Measurements from ENCODE around the gene SH3TC2.
A peak's percentile ranks its signal among the peaks of the same experiment; 100 is the strongest.

SH3TC2 gene

DNA sequence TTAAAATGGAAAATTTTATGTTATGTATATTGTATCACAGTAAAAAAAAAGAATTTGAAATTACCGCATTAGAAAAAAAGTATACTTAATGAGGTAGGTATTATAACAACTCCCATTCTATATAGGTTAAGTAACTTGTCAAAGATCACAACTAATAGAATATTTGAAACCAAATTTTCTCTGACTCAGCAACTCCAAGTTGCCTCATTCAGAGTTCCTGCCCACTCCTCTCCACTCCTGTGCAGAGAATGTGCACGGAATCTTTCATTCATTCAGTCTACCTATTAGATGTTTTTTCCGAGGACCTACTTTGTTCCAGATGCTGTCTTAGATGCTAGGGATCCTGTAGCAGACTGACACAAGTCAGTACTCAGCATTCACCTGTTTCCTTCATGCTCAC lies 15.4 kb downstream of the SH3TC2 start:
- no peaks in the 10 kb centered on the region for H3K36me3 Mint-ChIP-seq (ENCODE audit: low read depth)
- peaks cover 26% of the 10 kb centered on the region for H3K4me1 Mint-ChIP-seq (ENCODE audit: low read depth)
- no peaks in the 10 kb centered on the region for H3K27me3 Mint-ChIP-seq

GRCh38 chr5:149046196-149046829 lies 16.5 kb downstream of the SH3TC2 start:
- no peaks in the 10 kb centered on the region for H3K9me3 Mint-ChIP-seq
- H3K4me3 Mint-ChIP-seq: no peak overlapping the region
- H3K27me3 Mint-ChIP-seq: no peaks in the 10 kb centered on the region
- intact Hi-C loops (cut with micrococcal nuclease): no loop called here
- H3K36me3 Mint-ChIP-seq (ENCODE audit: low read depth): no peaks in the 10 kb centered on the region
- peaks cover 31% of the 10 kb centered on the region for H3K4me1 Mint-ChIP-seq (ENCODE audit: low read depth)
- no peak overlapping the region for H3K27ac Mint-ChIP-seq

More for the DNA sequence above, 15.4 kb downstream of the SH3TC2 start:
- H3K27ac Mint-ChIP-seq: no peak overlapping the region
- no peak overlapping the region for H3K4me3 Mint-ChIP-seq
- H3K9me3 Mint-ChIP-seq: no peaks in the 10 kb centered on the region
- intact Hi-C loops (cut with micrococcal nuclease): no loop called here

DNA sequence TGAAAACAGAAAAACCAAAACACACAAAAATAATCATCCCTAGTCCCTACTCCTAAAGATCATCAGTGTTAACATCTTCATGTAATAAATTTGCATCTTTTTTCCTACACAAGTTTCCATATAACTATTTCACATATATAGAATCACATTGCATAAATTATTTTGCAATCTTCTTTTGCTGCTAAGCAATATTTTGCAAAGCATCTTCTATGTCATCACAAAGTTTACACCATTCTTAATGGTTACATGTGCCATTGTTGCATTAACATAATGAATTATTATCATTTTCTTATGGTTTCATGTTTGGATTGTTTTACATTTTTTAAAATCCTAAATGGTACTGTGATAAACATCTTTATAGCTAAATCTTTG lies 17.8 kb downstream of the SH3TC2 start:
- H3K4me3 Mint-ChIP-seq: no peak overlapping the region
- H3K27me3 Mint-ChIP-seq: no peaks in the 10 kb centered on the region
- no peaks in the 10 kb centered on the region for H3K9me3 Mint-ChIP-seq
- intact Hi-C loops (cut with micrococcal nuclease): no loop called here
- H3K36me3 Mint-ChIP-seq (ENCODE audit: low read depth): no peaks in the 10 kb centered on the region
- H3K27ac Mint-ChIP-seq: no peak overlapping the region
- peaks cover 38% of the 10 kb centered on the region for H3K4me1 Mint-ChIP-seq (ENCODE audit: low read depth)

DNA sequence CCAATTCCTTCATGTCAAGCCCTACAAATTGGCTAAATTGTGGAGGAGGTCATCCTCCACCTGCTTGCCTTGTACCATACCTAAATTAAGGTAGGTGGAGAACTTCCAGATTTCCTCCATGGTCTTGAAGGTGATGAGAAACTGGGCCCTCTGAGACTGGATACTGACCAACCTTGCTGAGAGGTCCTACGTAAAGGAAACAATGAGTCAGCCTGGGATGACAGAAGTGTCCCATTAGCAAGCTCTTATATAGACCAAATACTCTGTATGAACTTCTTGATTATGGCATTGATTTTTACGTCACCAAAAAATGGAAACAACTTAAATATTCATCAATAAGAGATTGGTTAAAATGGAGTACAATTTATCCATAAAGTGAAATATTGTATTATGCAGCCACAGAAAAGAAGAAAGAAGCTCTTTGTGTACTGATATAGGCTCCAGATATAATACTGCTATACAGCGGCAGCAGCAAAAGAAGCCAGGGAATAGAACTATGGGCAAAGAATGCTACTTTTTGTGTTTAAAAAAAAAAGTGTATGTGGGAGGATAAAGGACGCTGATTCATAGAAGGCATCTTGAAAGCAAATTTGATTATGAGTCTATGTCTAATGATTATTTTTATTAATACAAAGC lies 18.3 kb downstream of the SH3TC2 start:
- Mint-ChIP-seq H3K27ac (no peak overlapping the region), H3K4me1 (ENCODE audit: low read depth) (peaks cover 40% of the 10 kb centered on the region), H3K9me3 (no peaks in the 10 kb centered on the region), H3K4me3 (no peak overlapping the region), H3K27me3 (no peaks in the 10 kb centered on the region), H3K36me3 (ENCODE audit: low read depth) (no peaks in the 10 kb centered on the region)
- intact Hi-C loops (cut with micrococcal nuclease): no loop called here

GRCh38 chr5:149043641-149044040 lies 19.2 kb downstream of the SH3TC2 start:
- no peaks in the 10 kb centered on the region for H3K9me3 Mint-ChIP-seq
- intact Hi-C loops (cut with micrococcal nuclease): no loop called here
- no peak overlapping the region for H3K4me3 Mint-ChIP-seq
- peaks cover 40% of the 10 kb centered on the region for H3K4me1 Mint-ChIP-seq (ENCODE audit: low read depth)
- no peak overlapping the region for H3K27ac Mint-ChIP-seq
- H3K36me3 Mint-ChIP-seq (ENCODE audit: low read depth): no peaks in the 10 kb centered on the region
- H3K27me3 Mint-ChIP-seq: no peaks in the 10 kb centered on the region

DNA sequence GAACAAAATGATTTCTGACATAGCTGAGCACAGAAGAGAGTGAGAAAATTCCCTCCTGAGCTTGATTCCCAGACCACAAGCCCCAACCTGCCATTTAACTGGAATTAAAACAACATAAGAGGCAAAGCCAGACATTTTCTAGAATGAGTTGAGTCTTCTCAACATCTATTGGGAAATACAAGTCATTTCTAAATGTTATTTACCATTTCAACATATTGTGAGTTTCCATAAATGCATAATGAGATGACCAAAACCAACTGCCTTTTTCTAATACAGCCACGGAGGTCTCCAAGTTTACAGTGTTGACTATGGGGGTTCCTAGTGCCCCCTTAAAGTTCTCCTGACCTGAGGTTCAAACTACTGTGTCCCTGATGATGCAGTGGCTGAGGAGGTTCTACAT lies 20.0 kb downstream of the SH3TC2 start:
- Mint-ChIP-seq H3K36me3 (ENCODE audit: low read depth) (no peaks in the 10 kb centered on the region), H3K9me3 (no peaks in the 10 kb centered on the region), H3K27ac (no peak overlapping the region), H3K4me1 (ENCODE audit: low read depth) (peaks cover 46% of the 10 kb centered on the region), H3K27me3 (no peaks in the 10 kb centered on the region), H3K4me3 (no peak overlapping the region)
- intact Hi-C loops (cut with micrococcal nuclease): no loop called here

DNA sequence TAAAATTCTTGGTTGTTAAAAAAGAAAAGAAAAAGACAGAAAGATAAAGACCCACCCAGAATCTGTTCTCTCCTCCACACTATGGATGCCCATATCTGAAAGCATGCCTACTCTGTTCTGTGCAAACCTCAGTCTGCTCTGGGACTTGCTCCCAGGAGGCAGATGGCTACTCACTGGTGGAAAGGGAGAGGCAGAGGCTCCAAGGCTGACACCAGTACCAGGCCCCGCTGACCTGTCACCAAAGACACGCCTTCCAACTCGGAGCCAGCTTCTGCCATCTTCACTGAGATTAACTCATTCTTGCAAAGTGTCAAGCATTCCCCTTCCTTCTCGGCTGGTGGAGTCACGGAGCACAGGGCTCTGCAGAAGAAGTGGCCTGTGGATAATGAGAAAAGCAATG lies 21.6 kb downstream of the SH3TC2 start:
- peaks cover 63% of the 10 kb centered on the region for H3K4me1 Mint-ChIP-seq (ENCODE audit: low read depth)
- H3K27me3 Mint-ChIP-seq: no peaks in the 10 kb centered on the region
- intact Hi-C loops (cut with micrococcal nuclease): no loop called here
- no peaks in the 10 kb centered on the region for H3K9me3 Mint-ChIP-seq
- H3K4me3 Mint-ChIP-seq: no peak overlapping the region
- H3K36me3 Mint-ChIP-seq (ENCODE audit: low read depth): no peaks in the 10 kb centered on the region
- H3K27ac Mint-ChIP-seq: no peak overlapping the region

DNA sequence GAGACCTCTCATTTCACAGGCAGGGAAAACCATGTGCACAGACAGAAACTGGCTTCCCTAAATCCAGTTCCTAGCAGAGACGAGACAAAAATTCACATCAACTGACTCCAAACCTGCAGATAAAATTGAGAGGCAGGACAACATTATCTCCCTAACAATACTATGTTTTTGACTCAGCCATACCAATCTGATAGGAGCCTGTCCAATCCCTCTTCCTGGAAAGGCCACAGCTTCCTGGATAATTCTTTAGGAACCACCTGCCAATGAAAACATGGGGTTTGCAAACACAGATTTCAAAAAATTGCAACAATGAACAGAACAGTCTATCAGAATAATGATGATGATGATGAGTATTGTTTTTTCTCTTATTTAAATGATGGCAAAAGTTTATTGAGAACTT lies 22.4 kb downstream of the SH3TC2 start:
- Mint-ChIP-seq H3K36me3 (ENCODE audit: low read depth) (no peaks in the 10 kb centered on the region), H3K27ac (no peak overlapping the region), H3K4me1 (ENCODE audit: low read depth) (peaks cover 69% of the 10 kb centered on the region), H3K9me3 (no peaks in the 10 kb centered on the region), H3K27me3 (no peaks in the 10 kb centered on the region), H3K4me3 (no peak overlapping the region)
- intact Hi-C loops (cut with micrococcal nuclease): no loop called here

DNA sequence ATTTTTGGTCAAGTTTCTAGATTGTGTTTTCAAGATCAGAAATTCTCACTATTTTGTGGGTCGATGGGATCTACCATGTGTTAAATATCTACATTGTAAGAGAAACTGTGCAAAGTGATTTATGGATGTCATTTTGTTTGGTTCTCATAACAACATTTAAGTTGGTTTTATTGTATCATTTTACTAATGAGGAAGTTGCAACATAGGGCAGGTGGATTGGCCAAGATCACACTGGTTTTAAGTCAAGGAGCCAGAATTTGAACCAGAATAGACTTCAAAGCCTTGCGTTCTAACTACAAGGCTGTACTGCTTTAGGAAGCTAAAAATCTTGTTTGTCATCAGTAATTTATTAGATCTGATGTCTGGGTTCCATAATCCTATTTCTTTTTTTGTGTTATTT lies 23.4 kb downstream of the SH3TC2 start:
- Mint-ChIP-seq H3K36me3 (ENCODE audit: low read depth) (no peaks in the 10 kb centered on the region), H3K27ac (no peak overlapping the region), H3K9me3 (no peaks in the 10 kb centered on the region), H3K4me3 (no peak overlapping the region), H3K4me1 (ENCODE audit: low read depth) (peaks cover 64% of the 10 kb centered on the region), H3K27me3 (no peaks in the 10 kb centered on the region)
- intact Hi-C loops (cut with micrococcal nuclease): no loop called here

GRCh38 chr5:149038336-149039080 lies 24.4 kb downstream of the SH3TC2 start:
- H3K4me3 Mint-ChIP-seq: no peak overlapping the region
- H3K9me3 Mint-ChIP-seq: no peaks in the 10 kb centered on the region
- H3K4me1 Mint-ChIP-seq (ENCODE audit: low read depth): peaks cover 56% of the 10 kb centered on the region
- H3K36me3 Mint-ChIP-seq (ENCODE audit: low read depth): no peaks in the 10 kb centered on the region
- intact Hi-C loops (cut with micrococcal nuclease): no loop called here
- no peaks in the 10 kb centered on the region for H3K27me3 Mint-ChIP-seq
- H3K27ac Mint-ChIP-seq: no peak overlapping the region

DNA sequence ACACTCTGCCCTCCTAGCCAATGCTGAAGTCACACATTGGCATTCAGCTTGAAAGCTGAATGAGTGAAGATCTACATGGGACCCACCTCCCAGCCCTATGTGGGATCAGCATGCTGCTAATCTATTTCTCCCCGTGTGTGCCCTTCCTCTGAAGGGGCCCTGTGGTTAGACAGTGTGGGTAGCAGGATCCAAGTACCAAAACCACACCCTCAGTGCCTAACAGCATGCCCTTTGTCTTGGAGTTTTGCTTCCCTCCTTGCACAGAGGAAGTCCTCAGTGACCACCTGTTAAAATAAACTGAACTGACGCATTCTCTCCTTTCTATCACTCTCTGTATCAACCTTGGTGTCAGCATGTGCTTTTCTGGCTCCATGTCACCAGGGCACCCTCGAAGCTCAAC lies 25.0 kb downstream of the SH3TC2 start:
- intact Hi-C loops (cut with micrococcal nuclease): no loop called here
- Mint-ChIP-seq H3K27me3 (no peaks in the 10 kb centered on the region), H3K4me1 (ENCODE audit: low read depth) (peaks cover 49% of the 10 kb centered on the region)

DNA sequence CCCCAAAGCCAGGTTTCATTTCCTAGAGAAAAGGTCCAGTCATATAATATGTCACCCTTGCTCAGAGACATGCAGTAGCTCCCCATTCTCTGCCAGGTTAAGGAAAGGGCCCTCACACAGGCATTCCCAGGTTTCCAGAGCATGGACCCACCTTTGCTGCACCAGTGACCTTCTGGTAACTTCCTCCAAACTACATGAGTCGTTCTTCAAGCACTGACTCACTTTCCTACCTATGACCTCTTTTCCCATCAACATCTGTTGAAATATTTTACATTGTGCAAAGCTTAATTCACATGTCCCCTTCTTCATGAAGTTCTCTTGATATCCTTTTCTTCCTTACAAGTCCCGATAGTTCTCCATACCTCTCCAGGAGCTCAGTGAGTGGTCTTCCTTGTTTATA lies 25.9 kb downstream of the SH3TC2 start:
- intact Hi-C loops (cut with micrococcal nuclease): no loop called here
- no peak overlapping the region for H3K27ac Mint-ChIP-seq

More for the DNA sequence above, 25.0 kb downstream of the SH3TC2 start:
- Mint-ChIP-seq H3K4me3 (no peak overlapping the region), H3K27ac (no peak overlapping the region), H3K36me3 (ENCODE audit: low read depth) (no peaks in the 10 kb centered on the region), H3K9me3 (no peaks in the 10 kb centered on the region)

GRCh38 chr5:149036168-149036567 lies 26.7 kb downstream of the SH3TC2 start:
- H3K27me3 Mint-ChIP-seq: no peaks in the 10 kb centered on the region
- H3K36me3 Mint-ChIP-seq (ENCODE audit: low read depth): no peaks in the 10 kb centered on the region
- H3K9me3 Mint-ChIP-seq: no peaks in the 10 kb centered on the region
- no peak overlapping the region for H3K27ac Mint-ChIP-seq
- peaks cover 39% of the 10 kb centered on the region for H3K4me1 Mint-ChIP-seq (ENCODE audit: low read depth)
- H3K4me3 Mint-ChIP-seq: no peak overlapping the region
- intact Hi-C loops (cut with micrococcal nuclease): no loop called here

More for the DNA sequence above, 25.9 kb downstream of the SH3TC2 start:
- no peaks in the 10 kb centered on the region for H3K27me3 Mint-ChIP-seq
- peaks cover 44% of the 10 kb centered on the region for H3K4me1 Mint-ChIP-seq (ENCODE audit: low read depth)
- H3K9me3 Mint-ChIP-seq: no peaks in the 10 kb centered on the region
- H3K4me3 Mint-ChIP-seq: no peak overlapping the region
- H3K36me3 Mint-ChIP-seq (ENCODE audit: low read depth): no peaks in the 10 kb centered on the region

DNA sequence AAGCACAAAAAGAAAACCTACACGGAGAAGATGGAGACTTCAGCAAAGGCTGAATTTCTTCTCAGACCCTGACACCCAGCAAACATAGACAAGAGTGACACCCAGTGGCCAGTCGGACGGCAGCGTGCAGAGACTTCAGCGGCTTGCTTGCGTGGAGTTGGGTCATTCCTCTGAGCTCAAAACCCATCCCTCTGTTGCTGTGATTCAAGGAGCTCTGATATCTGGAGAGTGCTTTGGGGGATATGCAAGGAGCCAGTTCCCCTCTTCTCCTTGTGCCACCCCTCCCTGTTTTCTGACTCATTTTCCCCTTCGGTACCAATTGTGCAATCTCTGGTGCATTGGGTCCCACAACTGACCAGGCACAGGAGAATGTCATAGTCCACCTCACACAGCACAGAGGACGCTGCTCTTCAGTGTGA lies 27.5 kb downstream of the SH3TC2 start:
- no peak overlapping the region for H3K4me3 Mint-ChIP-seq
- peaks cover 36% of the 10 kb centered on the region for H3K4me1 Mint-ChIP-seq (ENCODE audit: low read depth)
- intact Hi-C loops (cut with micrococcal nuclease): loop anchor here (1.0 kb wide), 2 partner anchors 300 to 591 kb away; no protein-coding TSS in a partner anchor
- H3K36me3 Mint-ChIP-seq (ENCODE audit: low read depth): no peaks in the 10 kb centered on the region
- peak overlapping the region; percentile 3 for H3K27ac Mint-ChIP-seq
- no peaks in the 10 kb centered on the region for H3K27me3 Mint-ChIP-seq
- no peaks in the 10 kb centered on the region for H3K9me3 Mint-ChIP-seq

Measured in dendritic cell treated with granulocyte-macrophage colony-stimulating factor and Interleukin-4, amounts not matched to agents 40 ng/mL and 50 ng/mL, for 4 days (primary cell).